HG03196 (cell line): Measurements from ENCODE around the gene PHKA2.
"Not testable (repeated sequence)": the region's sequence is repeated elsewhere in the genome, so short reads cannot be mapped to it uniquely, and the experiment has no call there.

ENCODE experiments used
- ATAC-seq: cut with Tn5 transposase; IDR thresholded peaks from one replicate; pipeline ENCODE4 v1.9.1; 2021; ENCODE audit not compliant: unreplicated experiment

Gene PHKA2

DNA sequence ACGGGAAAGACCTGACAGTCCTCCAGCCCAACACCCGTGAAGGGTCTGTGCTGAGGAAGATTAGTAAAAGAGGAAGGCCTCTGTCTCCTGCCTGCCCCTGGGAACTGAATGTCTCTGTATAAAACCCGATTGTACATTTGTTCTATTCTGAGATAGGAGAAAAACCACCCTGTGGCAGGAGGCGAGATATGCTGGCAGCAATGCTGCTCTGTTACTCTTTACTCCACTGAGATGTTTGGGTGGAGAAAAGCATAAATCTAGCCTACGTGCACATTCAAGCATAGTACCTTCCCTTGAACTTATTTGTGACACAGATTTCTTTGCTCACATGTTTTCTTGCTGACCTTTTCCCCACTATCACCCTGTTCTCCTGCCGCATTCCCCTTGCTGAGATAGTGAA, 3.7 kb downstream of the PHKA2 start:
- ATAC-seq, result not testable (repeated sequence)

DNA sequence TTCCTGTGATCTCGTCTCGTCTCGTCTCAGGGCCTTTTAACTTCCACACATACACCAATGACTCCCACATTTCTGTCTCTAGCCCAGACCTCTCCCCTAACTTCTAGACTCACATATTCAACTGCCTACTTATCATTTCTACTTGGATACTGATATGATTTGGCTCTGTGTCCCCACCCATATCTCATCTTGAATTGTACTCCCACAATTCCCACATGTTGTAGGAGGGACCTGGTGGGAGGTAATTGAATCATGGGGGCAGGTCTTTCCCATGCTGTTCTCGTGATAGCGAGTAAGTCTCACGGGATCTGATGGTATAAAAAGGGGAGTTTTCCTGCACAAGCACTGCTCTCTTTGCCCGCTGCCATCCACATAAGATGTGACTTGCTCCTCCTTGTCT, 8.9 kb downstream of the PHKA2 start:
- ATAC-seq, result no peak

DNA sequence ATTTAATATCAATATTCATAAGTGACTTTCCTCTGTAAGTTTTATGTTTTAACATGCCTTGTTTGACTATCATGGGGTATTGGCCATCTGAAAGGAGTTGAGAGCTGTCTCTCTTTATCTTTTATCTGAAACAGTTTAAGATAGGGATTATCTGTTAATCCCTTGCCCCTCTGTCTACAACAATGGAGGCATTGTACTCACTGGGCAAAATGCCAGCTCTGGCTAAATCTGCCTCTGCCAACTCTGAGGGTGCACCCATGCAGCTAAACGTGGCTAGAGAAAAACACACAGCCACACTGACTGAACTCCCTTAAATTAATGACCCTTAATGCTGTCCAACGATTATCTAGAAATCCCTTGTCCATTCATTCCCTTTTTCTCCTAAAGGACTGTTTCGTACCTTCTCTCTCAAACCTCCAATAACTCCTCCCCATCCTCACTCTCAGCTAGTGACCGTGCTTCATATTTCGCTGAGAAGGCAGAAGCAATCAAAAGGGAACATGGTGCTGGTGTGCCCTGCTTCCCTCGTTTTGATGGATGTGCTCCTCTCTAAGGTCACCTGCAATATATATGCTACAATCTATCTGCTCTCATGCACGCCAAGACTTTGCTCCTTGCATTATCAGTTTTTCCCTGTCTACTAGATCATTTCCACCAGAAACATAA, 10.3 kb downstream of the PHKA2 start:
- ATAC-seq, result no peak

DNA sequence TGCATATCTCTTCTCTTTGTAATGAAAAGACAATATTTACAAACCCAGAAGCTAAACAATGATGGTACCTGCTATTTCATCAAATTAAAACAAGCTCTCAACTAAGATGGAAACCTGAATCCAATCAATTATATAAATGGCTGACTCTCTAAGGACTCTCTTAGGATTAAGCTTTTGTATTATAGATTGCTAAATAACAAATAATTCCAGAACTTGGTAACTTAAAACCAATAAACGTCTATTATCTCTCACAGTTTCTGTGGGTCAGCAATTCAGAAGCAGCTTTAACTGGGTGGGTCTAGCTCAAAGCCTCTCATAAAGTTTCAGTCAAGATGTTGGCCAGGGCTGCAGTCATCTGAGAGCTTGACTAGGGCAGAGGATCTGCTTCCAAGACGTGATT, 12.4 kb downstream of the PHKA2 start:
- ATAC-seq, result no peak

DNA sequence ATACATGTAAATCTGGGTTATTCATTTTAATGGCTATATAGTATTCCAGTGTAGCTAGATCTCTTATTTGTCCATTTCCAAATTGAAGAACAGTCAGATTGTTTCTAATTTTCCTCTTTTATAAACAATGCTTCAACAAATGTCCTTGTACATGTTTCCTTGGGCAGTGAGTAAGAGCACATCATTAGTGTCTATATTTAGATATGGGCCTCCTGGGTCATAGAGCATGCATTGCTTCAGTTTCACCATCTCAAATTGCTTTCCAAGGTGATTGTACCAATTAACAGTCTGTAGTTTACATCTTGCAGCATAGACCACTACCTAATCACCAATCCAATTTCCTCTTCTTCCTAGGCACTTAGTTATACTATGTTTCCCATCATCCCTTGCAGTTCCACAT, 13.4 kb downstream of the PHKA2 start:
- ATAC-seq, result no peak

DNA sequence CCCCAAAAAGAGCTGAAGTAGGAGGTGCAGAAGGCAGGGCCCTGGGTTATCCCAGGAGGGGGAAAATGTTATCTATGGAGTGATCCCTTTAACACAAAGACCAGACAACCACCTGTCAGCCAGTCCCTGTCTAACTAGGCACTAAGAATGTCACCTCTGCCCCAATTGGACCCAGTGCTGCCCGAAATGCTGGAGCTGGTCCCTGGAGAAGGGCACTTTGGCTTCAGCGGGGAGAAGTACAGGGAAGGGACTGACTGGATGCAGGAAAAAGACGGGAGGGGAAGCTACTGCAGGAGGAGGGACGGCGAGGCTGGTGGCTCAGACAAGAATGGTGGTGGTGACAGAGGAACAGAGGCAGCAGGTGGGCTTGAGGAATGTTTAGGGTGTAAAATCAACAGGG, 17.3 kb downstream of the PHKA2 start:
- no peak for ATAC-seq

DNA sequence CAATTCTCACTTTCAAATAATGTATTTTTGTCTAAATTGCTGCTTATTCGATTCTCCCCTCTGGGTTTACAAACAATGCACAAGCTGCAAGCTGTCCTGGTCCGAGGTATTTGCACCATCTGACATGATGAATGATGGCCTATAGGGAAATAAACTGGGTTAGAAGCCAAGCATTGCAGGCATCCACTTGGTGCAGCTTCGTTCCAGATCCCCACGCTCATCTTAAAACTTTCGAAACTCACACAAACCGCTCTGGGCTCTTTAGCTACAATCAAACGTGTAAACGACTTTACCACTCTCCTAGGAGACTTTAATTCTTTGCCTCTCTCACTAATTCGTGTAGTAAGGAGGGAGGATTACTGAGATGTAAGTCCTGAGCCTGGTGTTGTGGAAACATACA, 19.0 kb downstream of the PHKA2 start:
- ATAC-seq, result no peak

DNA sequence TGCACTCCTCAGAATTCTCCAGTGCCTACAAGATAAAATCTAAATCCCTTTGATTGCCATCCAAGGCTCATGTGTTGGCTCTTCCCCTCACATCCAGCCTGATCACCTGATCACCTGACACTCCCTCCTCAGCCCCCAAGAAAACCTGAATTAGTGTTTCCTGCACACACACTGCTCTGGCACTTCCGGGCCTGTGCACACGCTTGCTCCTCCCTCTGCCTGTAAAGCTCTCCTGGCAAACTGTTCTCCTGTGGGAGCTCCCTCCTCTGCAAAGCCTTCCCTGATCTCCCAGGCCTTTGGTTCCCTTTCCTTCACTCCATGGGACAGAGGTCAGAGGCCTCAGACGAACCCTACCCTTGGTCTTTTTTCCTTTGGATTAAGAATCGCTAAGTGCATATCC, 19.9 kb downstream of the PHKA2 start:
- ATAC-seq, result no peak

DNA sequence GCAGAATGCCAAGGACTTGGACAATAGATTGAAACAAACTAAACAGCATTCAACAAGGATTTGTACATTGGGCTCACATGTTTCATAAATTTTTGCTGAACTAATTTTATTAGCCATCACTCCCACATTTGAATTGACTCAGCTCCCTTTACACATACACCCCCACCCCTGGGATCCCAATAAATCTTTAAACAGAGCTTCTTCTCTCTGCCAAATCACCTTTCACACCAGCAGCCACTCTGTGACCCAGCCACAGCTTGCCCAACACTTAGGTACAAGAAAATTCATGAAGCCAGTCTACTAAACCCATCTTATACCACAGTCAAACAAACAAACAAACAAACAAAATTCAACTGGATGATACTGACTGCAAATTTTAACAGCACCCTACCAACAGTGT, 21.6 kb downstream of the PHKA2 start:
- ATAC-seq, result no peak

DNA sequence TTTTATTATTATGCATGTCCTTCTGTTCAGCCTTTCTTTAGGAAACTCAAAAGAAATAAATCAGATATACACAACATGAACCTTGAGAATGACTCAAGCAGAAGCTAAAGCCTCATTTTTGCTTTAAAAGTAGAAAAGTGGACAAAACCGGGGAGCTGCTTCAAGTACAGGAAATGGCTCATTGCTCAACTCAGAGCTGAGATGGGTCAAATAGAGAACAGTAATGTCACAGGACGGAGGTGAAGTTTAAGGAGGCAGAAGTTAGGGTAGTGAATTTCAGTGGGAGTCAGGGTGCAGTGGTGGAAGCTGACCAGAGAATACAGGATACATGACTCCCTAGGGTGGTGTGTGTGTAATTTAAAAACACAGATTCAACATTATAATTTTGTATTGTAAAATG, 22.2 kb downstream of the PHKA2 start:
- ATAC-seq, result no peak

DNA sequence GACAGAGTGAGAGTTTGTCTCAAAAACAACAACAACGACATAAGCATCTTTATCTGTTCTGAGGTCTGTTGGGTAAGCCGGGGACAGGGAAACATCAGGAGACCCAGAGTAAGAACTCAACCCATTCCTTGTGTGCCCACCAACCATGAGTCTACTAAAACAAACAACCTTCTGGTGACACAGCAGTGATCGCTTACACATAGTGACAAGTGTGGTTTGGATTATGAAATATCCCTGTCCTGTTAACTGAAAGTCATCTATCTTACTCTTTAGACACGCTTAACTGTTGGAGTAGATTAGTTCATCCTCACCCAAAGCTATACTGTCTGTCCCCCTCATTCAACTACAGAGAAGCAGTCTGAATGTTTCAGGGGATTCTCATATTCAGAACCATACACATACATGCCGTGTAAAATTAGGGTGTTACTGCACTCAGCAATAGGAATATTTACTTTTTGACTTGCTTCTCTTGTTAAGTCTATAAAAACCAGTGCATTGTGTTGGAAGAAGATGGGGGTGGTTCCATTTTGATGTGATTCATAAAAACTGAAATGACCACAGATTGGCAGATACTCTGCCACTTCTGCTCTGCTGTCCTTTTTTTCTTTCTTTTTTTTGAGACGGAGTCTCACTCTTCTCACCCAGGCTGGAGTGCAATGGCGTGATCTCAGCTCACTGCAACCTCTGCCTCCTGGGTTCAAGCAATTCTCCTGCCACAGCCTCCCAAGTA, 27.4 kb downstream of the PHKA2 start:
- ATAC-seq, result no peak

DNA sequence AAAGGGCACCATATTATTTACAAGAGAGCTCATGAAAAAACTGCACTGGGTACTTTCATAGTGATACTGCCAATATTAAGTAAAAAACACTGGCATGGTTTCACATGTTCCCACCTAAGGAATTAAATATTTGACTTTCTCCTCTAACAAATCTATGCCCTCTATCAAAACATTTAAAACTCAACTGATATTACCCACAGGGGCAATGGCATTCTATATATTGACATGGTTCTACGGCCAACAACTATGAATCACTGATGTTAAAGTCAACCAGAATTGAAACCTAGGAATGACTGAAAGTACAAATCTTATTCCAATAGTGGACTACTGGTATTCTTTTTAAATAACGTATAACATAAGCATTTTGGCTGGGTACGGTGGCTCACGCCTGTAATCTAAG, 28.2 kb downstream of the PHKA2 start:
- ATAC-seq, result no peak

DNA sequence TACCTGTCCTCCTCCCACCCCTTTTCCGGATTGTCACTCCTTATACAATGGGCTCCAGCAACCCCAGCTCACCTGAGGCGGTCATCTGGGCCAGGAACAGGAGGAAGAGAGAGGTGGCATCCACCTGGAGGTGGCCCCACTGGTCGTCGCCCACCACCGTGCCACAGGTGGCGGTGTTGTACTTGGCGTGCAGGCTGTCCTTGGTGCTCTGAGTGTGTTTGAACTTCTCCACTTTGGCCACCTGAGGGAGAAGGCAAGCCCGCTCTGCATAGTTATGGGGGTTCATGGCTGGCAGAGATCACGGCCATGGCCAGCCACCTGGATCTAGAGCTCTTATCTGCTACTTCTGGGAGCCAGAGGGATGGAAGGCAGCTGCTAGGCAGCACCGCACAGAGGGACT, 32.9 kb downstream of the PHKA2 start:
- ATAC-seq, result no peak

DNA sequence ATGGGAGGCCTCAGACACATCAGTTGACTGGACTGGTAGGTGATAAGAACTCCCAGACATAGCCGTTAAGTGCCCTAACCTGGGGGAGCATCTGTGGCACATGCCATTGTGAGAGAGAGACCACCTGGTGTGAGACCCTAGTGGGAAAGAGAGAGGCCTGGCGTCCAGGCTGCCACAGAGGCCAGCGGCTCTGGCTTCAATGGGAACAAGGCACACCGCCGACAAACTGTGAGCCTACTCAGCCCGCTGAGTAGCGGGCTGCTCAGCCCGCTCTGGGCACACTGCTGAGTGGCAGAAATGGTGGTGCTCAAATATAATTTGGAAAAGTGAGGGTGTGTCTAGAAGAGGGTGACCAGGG, 34.0 kb downstream of the PHKA2 start:
- ATAC-seq, result no peak

DNA sequence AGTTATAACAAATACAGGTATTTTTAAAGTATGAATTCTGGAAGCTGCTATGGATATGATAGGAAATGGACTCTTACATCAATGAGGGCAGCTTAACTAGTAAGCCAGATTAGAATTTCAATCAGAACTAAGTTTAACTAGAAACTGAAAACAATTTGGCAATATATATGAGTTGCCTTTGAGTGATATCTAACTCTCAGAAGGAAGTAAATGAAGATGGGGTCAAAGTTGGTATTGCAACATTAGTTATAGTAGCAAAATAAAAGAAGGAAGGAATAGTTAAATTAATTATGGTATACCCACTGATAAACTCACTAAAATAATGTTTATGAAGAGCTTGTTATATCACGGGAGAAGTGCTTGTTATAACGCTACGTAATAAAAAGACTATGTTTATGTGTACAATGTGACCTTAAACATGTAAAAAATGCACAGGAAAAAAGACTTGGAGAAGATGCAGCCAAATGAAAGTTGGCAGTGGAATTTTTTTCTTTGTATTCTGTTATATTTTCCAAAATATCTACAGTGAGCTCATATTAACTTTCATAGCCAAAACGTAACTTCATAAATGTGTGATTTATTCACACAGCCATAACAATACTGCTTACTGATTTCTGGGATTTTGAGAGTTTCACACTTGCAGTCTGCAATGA, 34.5 kb downstream of the PHKA2 start:
- no peak for ATAC-seq

DNA sequence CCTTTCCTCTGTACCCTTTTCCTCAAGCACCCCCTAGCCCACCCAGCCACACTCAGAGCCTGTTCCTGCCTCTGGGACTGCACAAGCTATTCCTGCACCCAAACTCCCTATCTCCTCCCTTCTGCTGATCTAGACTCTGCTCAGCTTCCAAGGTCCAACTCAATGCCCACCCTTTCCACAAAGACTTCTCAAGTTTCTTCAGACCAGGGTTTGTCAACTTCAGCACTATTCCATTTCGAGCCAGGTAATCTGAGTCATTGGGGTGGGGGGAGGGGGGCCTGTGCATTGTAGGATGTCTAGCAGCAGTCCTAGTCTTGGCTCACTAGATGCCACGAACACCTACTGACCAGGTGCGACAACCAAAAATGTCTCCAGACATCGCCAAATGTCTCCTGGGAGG, 37.3 kb downstream of the PHKA2 start:
- ATAC-seq, result no peak

DNA sequence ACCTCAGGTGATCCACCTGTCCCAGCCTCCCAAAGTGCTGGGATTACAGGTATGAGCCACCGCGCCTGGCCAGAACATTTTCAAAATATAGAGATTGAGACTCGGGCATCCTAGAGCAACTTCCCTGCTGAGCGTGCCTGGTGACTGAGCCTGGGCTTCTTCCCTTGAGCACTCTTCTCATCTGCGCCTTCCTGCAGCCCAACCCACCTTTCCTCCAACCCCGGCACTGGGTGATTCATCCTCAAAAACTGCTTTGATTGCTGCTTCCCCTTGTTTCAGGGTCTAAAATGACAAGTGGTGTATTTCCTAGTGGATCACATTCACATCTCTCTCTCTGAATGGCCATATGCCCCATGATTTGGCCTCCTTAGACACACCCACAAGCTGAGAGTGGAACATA, 37.8 kb downstream of the PHKA2 start:
- no peak for ATAC-seq

DNA sequence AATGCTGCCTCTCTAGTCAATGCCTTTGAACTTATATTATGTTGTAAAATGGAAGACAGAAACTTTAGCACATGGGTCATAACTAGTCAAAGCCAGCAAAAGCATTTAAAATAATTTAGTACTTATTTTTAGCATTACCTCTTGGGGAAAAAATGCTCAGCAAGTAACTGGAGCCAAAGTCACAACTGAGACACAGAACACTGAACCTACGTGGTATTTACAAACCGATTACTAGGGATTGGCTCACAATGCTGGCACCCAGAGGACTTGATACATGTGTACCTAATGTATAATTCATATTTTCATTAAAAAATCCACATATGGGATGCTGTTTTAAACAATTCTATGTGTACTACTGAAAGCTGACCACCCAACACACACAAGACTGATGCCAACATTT, 38.4 kb downstream of the PHKA2 start:
- no peak for ATAC-seq

DNA sequence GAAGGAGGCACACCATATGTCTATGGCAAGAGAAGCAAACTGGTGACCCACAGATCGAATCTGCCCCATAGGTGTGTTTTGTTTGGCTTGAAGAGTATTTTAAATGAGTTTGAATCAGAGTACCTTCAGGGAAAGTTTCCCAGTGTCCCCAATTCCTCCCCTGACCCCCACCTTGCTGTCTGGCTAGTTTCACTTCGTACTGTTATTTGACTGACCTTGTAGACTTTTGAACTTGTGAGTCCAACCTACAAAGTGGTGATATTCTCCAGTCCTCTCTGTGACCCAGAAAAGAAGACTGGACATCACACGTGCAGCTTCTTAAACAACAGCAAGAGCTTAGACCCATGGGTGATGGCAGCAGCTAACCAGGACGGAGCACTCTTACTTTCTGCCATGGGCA, 39.4 kb downstream of the PHKA2 start:
- ATAC-seq, result no peak

DNA sequence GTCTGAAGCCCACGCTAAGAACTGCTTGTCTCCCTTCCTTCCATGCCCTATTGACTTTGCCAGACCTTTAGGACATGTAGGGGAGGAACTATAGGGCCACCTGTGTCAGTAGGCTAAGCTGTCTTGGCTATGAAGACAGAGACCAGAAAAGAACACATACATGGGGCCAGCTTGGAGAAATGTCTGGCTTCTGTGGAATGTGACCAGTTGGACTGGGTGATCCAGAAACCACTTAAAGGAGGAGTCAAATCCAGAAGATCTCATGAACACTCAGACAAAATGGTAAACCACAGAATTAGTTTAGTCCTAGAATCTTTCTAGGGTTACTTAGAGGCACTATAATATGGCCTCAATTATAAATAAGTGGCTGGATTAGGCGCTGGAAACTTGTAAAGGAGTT, 42.0 kb downstream of the PHKA2 start:
- ATAC-seq, result no peak

DNA sequence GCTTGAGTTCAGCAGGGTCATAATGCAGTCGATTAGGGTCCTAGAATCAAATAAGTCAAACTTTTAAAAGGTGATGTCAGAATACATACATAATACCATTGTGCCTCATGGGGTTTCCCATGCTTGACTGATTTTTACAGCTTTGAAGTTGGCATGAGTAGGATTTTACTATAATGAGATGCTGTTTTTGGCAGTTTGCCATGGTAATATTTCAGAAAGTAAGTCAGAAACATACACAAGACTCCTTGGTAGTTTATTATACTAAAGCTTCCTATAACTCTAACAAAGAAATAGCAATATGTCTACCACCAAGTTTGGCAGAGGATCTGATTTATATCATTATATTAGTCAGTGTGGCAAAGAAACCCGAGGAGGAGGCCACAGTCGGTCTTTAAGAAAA, 45.2 kb downstream of the PHKA2 start:
- no peak for ATAC-seq

DNA sequence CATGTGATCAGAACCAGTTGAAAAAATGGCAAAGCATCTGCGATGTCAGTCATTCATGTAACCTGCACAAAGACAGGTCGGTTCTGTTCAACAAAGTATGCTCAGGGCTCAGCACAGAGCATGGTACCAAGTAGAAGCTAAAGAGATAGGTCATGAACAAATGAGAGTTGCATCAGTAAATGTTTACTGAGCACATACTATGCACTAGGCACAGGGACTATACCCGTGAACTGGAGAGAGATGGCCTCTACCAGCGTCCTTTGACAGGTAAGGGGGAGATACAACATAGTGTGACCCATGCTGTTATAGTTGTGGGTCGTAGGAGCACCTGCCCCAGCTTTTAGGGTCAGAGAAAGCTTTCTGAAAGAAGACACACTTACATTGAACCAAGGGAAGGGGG, 46.7 kb downstream of the PHKA2 start:
- ATAC-seq, result no peak

DNA sequence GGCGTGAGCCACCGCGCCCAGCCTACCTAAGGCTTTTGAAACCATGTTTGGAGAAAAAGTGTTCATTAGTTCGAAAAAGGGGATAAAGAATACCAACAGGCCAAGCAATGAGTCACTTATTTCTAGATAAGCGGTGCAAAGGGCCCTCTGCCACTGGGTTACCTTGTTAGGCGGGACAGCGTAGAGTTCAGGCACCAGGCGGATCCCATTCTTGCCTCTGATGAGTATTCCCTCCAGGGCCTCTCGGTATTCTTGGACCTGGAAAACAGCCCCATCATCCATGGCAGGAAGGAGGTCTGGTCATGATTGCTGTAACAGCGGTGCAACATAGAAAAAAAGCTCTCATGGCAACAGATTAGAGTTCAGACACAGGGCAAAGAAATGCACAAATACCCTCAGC, 48.0 kb downstream of the PHKA2 start:
- no peak for ATAC-seq
